Measurements from ENCODE around the gene OCA2.

OCA2 gene

GRCh38 chr15:28003302-28004037 is 95.6 kb downstream of the OCA2 start:
- DNase-seq (ENCODE audit: low read depth): no peak
- H3K4me3 ChIP-seq (replicated peaks; ENCODE audit: low read depth, low read length): no peak overlapping the region
- no peak for TF ChIP-seq CTCF (IDR thresholded peaks at IDR 0.05; ENCODE audit: low read length, missing control alignments)

GRCh38 chr15:28002867-28003266 is 96.2 kb downstream of the OCA2 start:
- TF ChIP-seq CTCF (IDR thresholded peaks at IDR 0.05; ENCODE audit: low read length, missing control alignments): no peak
- H3K4me3 ChIP-seq (replicated peaks; ENCODE audit: low read depth, low read length): no peak overlapping the region
- DNase-seq (ENCODE audit: low read depth): no peak

- TF ChIP-seq CTCF (IDR thresholded peaks at IDR 0.05; ENCODE audit: low read length, missing control alignments): no peak
- no peak for DNase-seq (ENCODE audit: low read depth)
- no peak overlapping the region for H3K4me3 ChIP-seq (replicated peaks; ENCODE audit: low read depth, low read length)
Measured at GRCh38 chr15:28002136-28002861, 96.8 kb downstream of the OCA2 start.

GRCh38 chr15:28001641-28002040 is 97.5 kb downstream of the OCA2 start:
- no peak for DNase-seq (ENCODE audit: low read depth)
- TF ChIP-seq CTCF (IDR thresholded peaks at IDR 0.05; ENCODE audit: low read length, missing control alignments): no peak
- H3K4me3 ChIP-seq (replicated peaks; ENCODE audit: low read depth, low read length): no peak overlapping the region

- no peak for TF ChIP-seq CTCF (IDR thresholded peaks at IDR 0.05; ENCODE audit: low read length, missing control alignments)
- DNase-seq (ENCODE audit: low read depth): no peak
- H3K4me3 ChIP-seq (replicated peaks; ENCODE audit: low read depth, low read length): no peak overlapping the region
Measured at GRCh38 chr15:27993996-27994780, 104.9 kb downstream of the OCA2 start.

- DNase-seq (ENCODE audit: low read depth): no peak
- TF ChIP-seq CTCF (IDR thresholded peaks at IDR 0.05; ENCODE audit: low read length, missing control alignments): no peak
- H3K4me3 ChIP-seq (replicated peaks; ENCODE audit: low read depth, low read length): no peak overlapping the region
Measured at GRCh38 chr15:27993544-27993943, 105.6 kb downstream of the OCA2 start.

Measured in fibroblast of pulmonary artery (primary cell).